ENCODE results near the gene FURIN. TPM values are rescaled to one million over a fixed set of nuclear protein-coding genes. Genes with fewer than 3 reads are reported as not detected.

The FURIN gene
- total RNA-seq, 4 donors from 2014 or later, result 28.7 to 71.1 (median 42.4) TPM

DNA sequence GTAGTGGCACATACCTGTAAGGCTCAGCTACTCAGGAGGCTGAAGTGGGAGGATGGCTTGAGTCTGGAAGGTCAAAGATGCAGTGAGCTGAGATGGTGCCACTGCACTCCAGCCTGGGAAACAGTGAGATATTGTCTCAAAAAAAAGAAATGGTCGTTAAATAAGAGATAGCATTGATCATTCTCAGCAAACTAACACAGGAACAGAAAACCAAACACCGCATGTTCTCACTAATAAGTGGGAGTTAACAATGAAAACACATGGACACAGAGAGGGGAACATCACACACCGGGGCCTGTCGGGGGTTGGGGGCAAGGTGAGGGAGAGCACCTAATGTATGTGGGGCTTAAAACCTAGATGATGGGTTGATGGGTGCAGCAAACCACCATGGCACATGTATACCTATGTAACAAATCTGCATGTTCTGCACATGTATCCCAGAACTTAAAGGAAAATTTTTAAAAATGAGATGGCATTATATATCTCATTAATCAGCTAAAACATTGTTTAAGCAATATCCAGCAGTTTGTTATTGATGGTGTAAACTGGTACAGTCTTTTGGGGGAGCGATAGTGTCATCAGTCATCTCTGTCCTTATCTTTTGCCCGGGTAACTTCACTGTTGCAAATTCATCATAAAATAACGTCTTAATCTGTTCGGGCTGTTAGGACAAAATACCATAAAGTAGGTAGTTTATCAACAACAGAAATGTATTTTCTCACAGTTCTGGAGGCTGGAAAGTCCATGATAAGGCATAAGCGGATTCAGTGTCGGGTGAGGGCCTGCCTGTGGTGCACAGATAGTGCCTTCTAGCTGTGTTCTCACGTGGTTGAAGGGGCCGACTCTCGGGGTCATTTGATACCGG, 33.0 kb downstream of the FURIN start:
- Histone ChIP-seq H3K4me3 (peak overlapping the region in 3 of 4 donors; percentile 55 to 87 (median 70)), H3K27ac (peak overlapping the region in 3 of 4 donors; percentile 91 to 94 (median 91))
- WGBS, 2 donors, result 41 to 44% methylated on average over 14 of the region's 14 CpGs

DNA sequence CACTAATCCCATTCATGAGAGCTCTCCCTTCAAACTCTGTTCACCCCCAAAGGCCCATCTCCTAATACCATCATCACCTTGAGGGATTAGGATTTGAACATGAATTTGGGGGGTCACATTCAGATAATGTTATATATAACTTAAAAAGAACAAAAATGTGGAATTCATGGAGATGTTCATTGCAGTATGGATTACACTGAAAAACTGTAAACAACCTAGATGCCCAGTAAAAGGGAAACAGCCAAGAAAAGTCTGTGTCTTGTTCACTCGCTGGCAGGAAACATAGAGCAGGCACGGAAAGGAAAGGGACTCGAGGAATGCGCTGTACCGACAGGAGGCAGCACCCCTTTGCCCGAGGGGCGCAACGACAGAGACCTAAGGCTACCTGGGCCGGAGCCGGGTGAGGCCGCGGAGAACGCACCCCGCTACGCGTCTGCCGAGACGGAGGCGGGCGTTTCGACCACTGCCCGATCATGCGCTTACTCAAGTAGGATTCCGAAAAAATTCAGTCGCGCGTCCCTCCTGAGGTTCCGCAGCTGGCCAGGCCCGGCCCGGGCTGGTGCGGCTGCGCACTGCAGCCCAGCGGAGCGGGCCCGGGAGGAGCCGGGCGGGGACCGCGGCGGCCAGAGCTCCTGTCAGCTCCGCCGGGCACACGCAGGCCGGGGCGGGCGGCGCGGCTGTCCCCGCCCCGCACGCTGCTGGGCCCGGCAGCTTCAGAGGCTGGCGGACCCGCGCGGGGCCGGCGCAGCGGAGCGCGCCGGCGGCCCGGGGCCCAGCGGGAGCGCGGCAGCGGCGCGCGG, 33.9 kb downstream of the FURIN start:
- Histone ChIP-seq H3K4me1 (peaks cover 0 to 50% (median 38%) of the 10 kb centered on the region in 4 donors), H3K27ac (peak overlapping the region; percentile 47 to 94 (median 91)), H3K36me3 (peaks cover 0 to 27% (median 23%) of the 10 kb centered on the region in 3 donors), H3K9me3 (no peaks in the 10 kb centered on the region), H3K27me3 (no peaks in the 10 kb centered on the region), H3K4me3 (peak overlapping the region; percentile 55 to 87 (median 78))
- peak; percentile 29 to 55 for TF ChIP-seq POLR2A (IDR thresholded peaks at IDR 0.05)
- TF ChIP-seq EP300 (IDR thresholded peaks at IDR 0.05), result peak in 1 of 2 donors; percentile 78
- TF ChIP-seq, protein P1, sequence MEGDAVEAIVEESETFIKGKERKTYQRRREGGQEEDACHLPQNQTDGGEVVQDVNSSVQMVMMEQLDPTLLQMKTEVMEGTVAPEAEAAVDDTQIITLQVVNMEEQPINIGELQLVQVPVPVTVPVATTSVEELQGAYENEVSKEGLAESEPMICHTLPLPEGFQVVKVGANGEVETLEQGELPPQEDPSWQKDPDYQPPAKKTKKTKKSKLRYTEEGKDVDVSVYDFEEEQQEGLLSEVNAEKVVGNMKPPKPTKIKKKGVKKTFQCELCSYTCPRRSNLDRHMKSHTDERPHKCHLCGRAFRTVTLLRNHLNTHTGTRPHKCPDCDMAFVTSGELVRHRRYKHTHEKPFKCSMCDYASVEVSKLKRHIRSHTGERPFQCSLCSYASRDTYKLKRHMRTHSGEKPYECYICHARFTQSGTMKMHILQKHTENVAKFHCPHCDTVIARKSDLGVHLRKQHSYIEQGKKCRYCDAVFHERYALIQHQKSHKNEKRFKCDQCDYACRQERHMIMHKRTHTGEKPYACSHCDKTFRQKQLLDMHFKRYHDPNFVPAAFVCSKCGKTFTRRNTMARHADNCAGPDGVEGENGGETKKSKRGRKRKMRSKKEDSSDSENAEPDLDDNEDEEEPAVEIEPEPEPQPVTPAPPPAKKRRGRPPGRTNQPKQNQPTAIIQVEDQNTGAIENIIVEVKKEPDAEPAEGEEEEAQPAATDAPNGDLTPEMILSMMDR (IDR thresholded peaks at IDR 0.05), result peak; percentile 64 to 95 (median 86)
- peak; percentile 61 to 75 for DNase-seq (ENCODE audit: low spot score in 2 of 2)
- 0% methylated on average over 31 to 52 of the region's 71 CpGs for WGBS, 2 donors

More for the DNA sequence above, 33.0 kb downstream of the FURIN start:
- TF ChIP-seq, protein P1 (IDR thresholded peaks at IDR 0.05), result no peak
- TF ChIP-seq EP300 (IDR thresholded peaks at IDR 0.05) (no peak), POLR2A (IDR thresholded peaks at IDR 0.05) (no peak)
- Histone ChIP-seq H3K9me3 (no peaks in the 10 kb centered on the region), H3K36me3 (peaks cover 0 to 19% (median 15%) of the 10 kb centered on the region in 3 donors), H3K27me3 (no peaks in the 10 kb centered on the region), H3K4me1 (peaks cover 0 to 42% (median 30%) of the 10 kb centered on the region in 4 donors)
- no peak for DNase-seq (ENCODE audit: low spot score in 2 of 2)

DNA sequence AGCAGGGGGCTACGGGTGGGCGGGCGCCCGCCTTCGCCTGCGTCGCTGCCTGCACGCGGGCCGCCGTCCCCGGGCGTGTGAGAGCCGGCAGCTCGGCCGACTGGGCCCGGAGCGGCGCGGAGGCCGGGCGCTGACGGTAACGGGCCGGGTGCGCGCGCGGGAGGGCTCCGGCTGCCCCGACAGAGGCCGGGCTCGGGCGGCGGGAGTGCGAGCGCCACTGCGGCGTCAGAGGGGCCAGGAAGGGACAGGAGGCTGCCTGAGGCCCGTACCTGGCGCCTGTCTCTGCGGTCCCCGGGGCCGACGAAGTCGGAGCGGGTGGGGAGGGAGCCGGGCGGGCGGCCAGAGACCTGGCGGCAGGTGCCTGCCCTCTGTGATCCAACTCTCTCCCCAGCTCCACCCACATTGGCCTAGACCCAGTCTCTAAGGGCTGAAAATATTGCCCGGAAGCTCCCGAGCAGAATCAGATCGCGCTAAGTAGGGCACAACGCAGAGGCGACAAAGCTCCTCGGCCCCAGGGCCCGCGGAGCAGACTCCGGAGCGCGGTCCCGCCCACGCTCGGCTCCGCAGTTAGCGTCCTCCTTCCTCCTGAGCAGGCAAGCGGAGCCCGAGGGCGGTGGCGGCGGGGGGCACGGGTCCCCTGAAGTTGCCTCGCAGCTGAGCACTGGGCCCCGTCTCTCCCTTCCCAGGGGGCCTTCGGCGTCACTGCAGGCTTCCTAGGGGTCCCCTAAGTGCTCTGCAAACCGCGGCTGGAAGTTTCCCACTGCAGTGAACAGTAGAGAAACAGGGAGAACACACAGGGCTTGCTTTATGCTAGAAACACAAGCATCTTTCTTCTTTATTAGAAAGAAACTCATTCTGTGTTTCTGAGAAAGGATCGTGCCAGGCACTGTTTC, 34.7 kb downstream of the FURIN start, which contains the start of gene MAN2A2:
MAN2A2 (plus strand) TSS at position 463 of the 893 bp plus-strand sequence. CDS start 906 bp downstream, outside the sequence.
- WGBS, 2 donors, result 1% methylated on average over 5 to 47 of the region's 81 CpGs
- H3K27me3 ChIP-seq, result no peaks in the 10 kb centered on the region
- peak within 1 kb of the TSS; percentile 84 to 96 (median 95) for H3K27ac ChIP-seq
- H3K36me3 ChIP-seq, result peaks cover 0 to 31% (median 30%) of the 10 kb centered on the region in 3 donors
- H3K4me3 ChIP-seq, result peak within 1 kb of the TSS; percentile 64 to 87 (median 80)
- peak in 1 of 2 donors; percentile 64 for TF ChIP-seq EP300 (IDR thresholded peaks at IDR 0.05)
- TF ChIP-seq, protein P1 (IDR thresholded peaks at IDR 0.05), result peak in 1 of 5 experiments; percentile 9
- no peak for TF ChIP-seq POLR2A (IDR thresholded peaks at IDR 0.05)
- no peaks in the 10 kb centered on the region for H3K9me3 ChIP-seq
- no peak for DNase-seq (ENCODE audit: low spot score in 2 of 2)
- H3K4me1 ChIP-seq, result peaks cover 0 to 58% (median 46%) of the 10 kb centered on the region in 4 donors

DNA sequence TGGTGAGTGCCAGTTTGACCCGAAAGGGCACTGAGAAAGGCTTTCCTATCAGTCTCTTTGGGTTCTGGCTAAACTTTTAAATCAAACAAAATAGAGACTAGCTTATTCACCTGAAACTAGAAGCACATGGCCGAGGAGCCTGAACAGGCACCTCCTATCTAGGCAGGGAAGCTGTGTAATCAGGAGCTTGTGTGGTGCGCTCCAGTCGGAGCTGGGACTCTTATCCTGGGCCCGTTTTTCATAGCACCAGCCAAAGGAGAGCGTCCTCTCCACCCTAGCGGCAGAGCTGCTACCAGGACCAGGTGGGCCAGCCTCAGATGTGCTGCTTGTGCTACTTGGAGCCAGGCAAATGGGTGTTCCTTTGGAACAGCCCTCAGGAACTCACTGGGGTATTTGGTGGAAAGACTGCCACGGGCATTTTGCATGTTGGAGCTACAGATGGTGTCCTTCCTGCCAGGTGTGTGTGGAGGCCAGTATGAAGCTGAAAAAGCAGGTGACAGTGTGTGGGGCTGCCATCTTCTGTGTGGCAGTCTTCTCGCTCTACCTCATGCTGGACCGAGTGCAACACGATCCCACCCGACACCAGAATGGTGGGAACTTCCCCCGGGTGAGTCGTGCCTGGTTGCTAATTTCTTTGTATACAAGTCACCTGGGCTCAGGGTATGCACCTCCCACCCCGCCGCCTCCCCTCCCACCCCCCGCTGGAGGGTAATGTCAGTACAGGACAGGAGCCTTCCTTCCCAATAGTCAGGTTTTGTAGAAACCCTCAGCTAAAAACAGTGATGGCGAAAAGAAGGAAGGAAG, 35.5 kb downstream of the FURIN start:
- 40 to 56% methylated on average over 17 to 18 of the region's 18 CpGs for WGBS, 2 donors
- Histone ChIP-seq H3K36me3 (peaks cover 0 to 31% (median 30%) of the 10 kb centered on the region in 3 donors), H3K4me3 (peak overlapping the region; percentile 64 to 87 (median 80)), H3K27me3 (no peaks in the 10 kb centered on the region), H3K27ac (peak overlapping the region; percentile 84 to 96 (median 95)), H3K9me3 (no peaks in the 10 kb centered on the region), H3K4me1 (peaks cover 0 to 67% (median 54%) of the 10 kb centered on the region in 4 donors)
- TF ChIP-seq, protein P1 (IDR thresholded peaks at IDR 0.05), result no peak
- TF ChIP-seq EP300 (IDR thresholded peaks at IDR 0.05) (no peak), POLR2A (IDR thresholded peaks at IDR 0.05) (no peak)
- no peak for DNase-seq (ENCODE audit: low spot score in 2 of 2)

Measured in tibial nerve (tissue), 4 donors.